K562 (cell line): ENCODE data around the gene TLE3. TPM values are rescaled to one million over a fixed set of nuclear protein-coding genes. Genes with fewer than 3 reads are reported as not detected.

ENCODE experiments used
- ATAC-seq: fragments of 200-7000 bp; cut with Tn5 transposase; 3 replicates; pipeline ENCODE4 v1.9.1; 2020; ENCODE audit warnings: moderate library complexity
- BruUV-seq: library from RNA; stranded (reverse); fragments of 400-500 nt; replicated peaks from 2 replicates; lab custom pipeline; 2021; lab: Mats Ljungman, UMichigan
- CTCF ChIA-PET: fragments of 300-600 bp; formaldehyde crosslinking; extraction: SDS; loops from one replicate; lab custom pipeline; 2021; ENCODE audit warnings: low intra/inter-chr PET ratio; lab: Yijun Ruan, JAX
- POLR2A ChIA-PET: fragments of 300-600, 350-650 bp; sonication (Branson Sonifier 250); formaldehyde crosslinking; extraction: SDS; loops from one replicate; lab custom pipeline; 2021; ENCODE audit warnings: antibody characterized with exemption, inconsistent platforms; lab: Yijun Ruan, JAX
- DNase-seq, 4 experiments: peaks; one replicate each; pipeline versions ENCODE4 v3.0.0 to v3.0.0-alpha.2; 2011 to 2018; ENCODE audit warnings: low spot score in 3 of 4, mixed read lengths in 3 of 4; ENCODE audit errors: extremely low read depth in 1 of 4
- FAIRE-seq: peaks from 2 replicates; lab custom pipeline; 2011; peaks lifted over from hg19 to GRCh38; lab: Jason Lieb, UNC
- H2AFZ ChIP-seq: 2 replicates; pipeline ENCODE4 v1.6.0; 2011; ENCODE audit warnings: low read depth, low read length, control low read depth, inconsistent platforms
- H3K27ac ChIP-seq: fragments of 200-600 bp; 3 replicates; pipeline ENCODE4 v1.8.0; 2011; ENCODE audit warnings: low read depth, mild to moderate bottlenecking, control low read depth, inconsistent platforms, low read length, moderate library complexity, mixed read lengths; ENCODE audit errors: extremely low read depth
- H3K27me3 ChIP-seq, 2 experiments: fragments of 300-600 bp in 1 of 2; 2 replicates in 1 of 2; 3 replicates in 1 of 2; pipeline versions ENCODE4 v1.6.0 to v1.8.0; 2011; ENCODE audit warnings: inconsistent platforms in 2 of 2, low read length in 2 of 2, mild to moderate bottlenecking in 1 of 2, mixed read lengths in 1 of 2, moderate library complexity in 1 of 2; ENCODE audit not compliant: control insufficient read depth in 2 of 2, insufficient read depth in 2 of 2
- H3K36me3 ChIP-seq: fragments of 300-600 bp; 3 replicates; pipeline ENCODE4 v1.8.0; 2011; ENCODE audit warnings: mild to moderate bottlenecking, low read length, inconsistent platforms; ENCODE audit not compliant: control insufficient read depth, insufficient read depth
- H3K4me1 ChIP-seq, 2 experiments: fragments of 200-600 bp in 1 of 2; replicated peaks in 1 of 2; 2 replicates in 1 of 2; 3 replicates in 1 of 2; pipeline versions ENCODE4 v1.5.1 to v1.8.0; 2011; ENCODE audit warnings: inconsistent platforms in 2 of 2, low read length in 2 of 2, mild to moderate bottlenecking in 1 of 2, mixed read lengths in 1 of 2, moderate library complexity in 1 of 2; ENCODE audit not compliant: control insufficient read depth in 2 of 2, insufficient read depth in 2 of 2
- H3K4me2 ChIP-seq: 2 replicates; pipeline ENCODE4 v1.6.1; 2011; ENCODE audit warnings: low read length, control low read depth, inconsistent platforms, mixed read lengths; ENCODE audit not compliant: insufficient read depth
- H3K4me3 ChIP-seq: fragments of 200-600 bp; sonication (generic), shearing (Covaris generic); 2 replicates; pipeline ENCODE4 v1.5.1; 2016; ENCODE audit warnings: control low read depth, inconsistent platforms
- H3K79me2 ChIP-seq: fragments of 200-600 bp; 3 replicates; pipeline ENCODE4 v1.8.0; 2011; ENCODE audit warnings: low read length, inconsistent platforms; ENCODE audit not compliant: control insufficient read depth, insufficient read depth
- H3K9ac ChIP-seq, 2 experiments: 2 replicates each; pipeline versions ENCODE4 v1.6.0 to v1.6.1; 2011; ENCODE audit warnings: low read depth in 2 of 2, low read length in 2 of 2, control low read depth in 1 of 2, inconsistent platforms in 1 of 2, mild to moderate bottlenecking in 1 of 2, mixed read lengths in 1 of 2; ENCODE audit not compliant: insufficient read depth in 1 of 2
- H3K9me1 ChIP-seq: one replicate; pipeline ENCODE4 v1.6.0; 2011; ENCODE audit warnings: inconsistent platforms, mild to moderate bottlenecking, low read length, moderate library complexity; ENCODE audit not compliant: control insufficient read depth, insufficient read depth
- H3K9me3 ChIP-seq: replicated peaks from 2 replicates; pipeline ENCODE4 v1.5.1; 2011; ENCODE audit warnings: low read depth, low read length, inconsistent platforms; ENCODE audit not compliant: control insufficient read depth, insufficient read depth
- H4K20me1 ChIP-seq: replicated peaks from 2 replicates; pipeline ENCODE4 v1.6.1; 2011; ENCODE audit warnings: low read length, inconsistent platforms, mixed read lengths; ENCODE audit not compliant: control insufficient read depth, insufficient read depth
- ARID3B ChIP-seq: fragments of 250-450 bp; sonication (Bioruptor Pico); IDR thresholded peaks from 2 replicates; pipeline ENCODE4 v1.4.0; 2020; ENCODE audit warnings: borderline replicate concordance
- BRD9 ChIP-seq: fragments of 450-650 bp; IDR thresholded peaks from 2 replicates; pipeline ENCODE4 v1.6.1; 2018; ENCODE audit warnings: low read depth; ENCODE audit not compliant: partially characterized antibody
- LEF1 ChIP-seq: fragments of 450-650 bp; IDR thresholded peaks from 2 replicates; pipeline ENCODE4 v1.6.1; 2016; ENCODE audit warnings: mild to moderate bottlenecking
- MAX ChIP-seq: sonication (generic); formaldehyde crosslinking; IDR thresholded peaks from 2 replicates; pipeline ENCODE4 v1.9.0; 2022; ENCODE audit warnings: mild to moderate bottlenecking, missing genetic modification reagents
- NFYB ChIP-seq: IDR thresholded peaks from 2 replicates; pipeline ENCODE4 v1.6.1; 2011; ENCODE audit warnings: mild to moderate bottlenecking, moderate library complexity; ENCODE audit not compliant: insufficient read length; ENCODE audit errors: extremely low read depth
- SRSF9 ChIP-seq: fragments of 200-400 bp; formaldehyde crosslinking; IDR thresholded peaks from 2 replicates; pipeline ENCODE4 v1.6.1; 2017; ENCODE audit warnings: low read depth, low read length, borderline replicate concordance
- TEAD1 ChIP-seq, 2 experiments: fragments of 450-650 bp in 1 of 2; sonication (generic) in 1 of 2; formaldehyde crosslinking; IDR thresholded peaks; 2 replicates each; pipeline versions ENCODE4 v1.4.0 to v1.8.0; 2020 to 2022; ENCODE audit warnings: mild to moderate bottlenecking in 2 of 2, missing genetic modification reagents in 1 of 2
- TOE1 ChIP-seq, 2 experiments: fragments of 450-650 bp in 1 of 2; sonication (generic) in 1 of 2; formaldehyde crosslinking in 1 of 2; IDR thresholded peaks; 2 replicates each; pipeline versions ENCODE4 v1.7.1 to v1.8.0; 2016 to 2022; ENCODE audit warnings: borderline replicate concordance in 2 of 2, mild to moderate bottlenecking in 2 of 2, antibody characterized with exemption in 1 of 2, inconsistent platforms in 1 of 2, low read depth in 1 of 2, missing genetic modification reagents in 1 of 2, moderate library complexity in 1 of 2
- XRCC5 ChIP-seq: fragments of 200-400 bp; formaldehyde crosslinking; IDR thresholded peaks from 2 replicates; pipeline ENCODE4 v1.6.1; 2017; ENCODE audit warnings: low read depth, mild to moderate bottlenecking, low read length
- YBX1 ChIP-seq: fragments of 450-650 bp; IDR thresholded peaks from 2 replicates; pipeline ENCODE4 v1.7.1; 2016; ENCODE audit warnings: mild to moderate bottlenecking
- ZNF146 ChIP-seq: IDR thresholded peaks from one replicate; pipeline ENCODE4 v1.6.1; 2018; ENCODE audit warnings: missing compliant biosample characterization; ENCODE audit not compliant: unreplicated experiment
- ZNF507 ChIP-seq: conservative IDR thresholded peaks from 2 replicates; pipeline ENCODE4 v1.6.1; 2017; ENCODE audit warnings: missing genetic modification characterization, missing compliant biosample characterization
- ZNF699 ChIP-seq: fragments of 250-450 bp; sonication (Bioruptor Pico); IDR thresholded peaks from 2 replicates; pipeline ENCODE4 v1.8.0; 2021; ENCODE audit warnings: mild to moderate bottlenecking, moderate library complexity; ENCODE audit not compliant: insufficient replicate concordance
- WGBS: fragments of 100-300 bp; shearing (Covaris generic); methylation state at CpG from one replicate; pipeline ENCODE4 v1.1.6; 2016; ENCODE audit warnings: low coverage, mixed read lengths; ENCODE audit not compliant: insufficient coverage; ENCODE audit errors: missing lambda C conversion rate; 5-methylcytosine and 5-hydroxymethylcytosine counted together
- in situ Hi-C: fragments of 300-500 bp; cut with MboI; formaldehyde crosslinking; loops from 4 replicates; pipeline ENCODE4 v1.15.0; 2018; ENCODE audit warnings: inconsistent platforms, mixed read lengths
- intact Hi-C: fragments of 100-400 bp; cut with micrococcal nuclease; formaldehyde crosslinking; loops from 2 replicates; pipeline ENCODE4 v1.14.2; 2022
- polyA plus RNA-seq, 8 experiments: library from polyadenylated mRNA; depleted of rRNA in 4 of 8; stranded (reverse) in 5 of 8; unstranded in 3 of 8; fragments of >200 nt; fragmentation: Nextera tagmentation in 2 of 8; fragmentation: Illumina TruSeq in 1 of 8; extraction: Ambion mirVana in 2 of 8; extraction: Trizol in 1 of 8; gene quantifications; 2 replicates each; pipeline versions ENCODE4 v1.2.1 to v1.2.3, GENCODE V29; 2011 to 2014; ENCODE audit warnings: inconsistent platforms in 1 of 8, missing spikeins in 1 of 8
- total RNA-seq, 7 experiments: library from RNA; depleted of rRNA in 6 of 7; stranded (reverse); fragments of >200 nt in 6 of 7; fragmentation: Illumina TruSeq in 2 of 7; extraction: Trizol in 2 of 7; gene quantifications; 2 replicates each; pipeline versions ENCODE4 v1.2.1 to v1.2.3, GENCODE V29; 2011 to 2021; ENCODE audit warnings: low replicate concordance in 1 of 7

TLE3 gene
- total and polyA plus RNA-seq, 9 of the 15 experiments (the other 6 are each of a cell fraction or from before 2014, with no cell fraction given): 1.5 to 84.2 (median 14.1) TPM

- no peak for TF ChIP-seq TEAD1 (CRISPR knock-in tag; IDR thresholded peaks at IDR 0.05)
Measured at GRCh38 chr15:70068783-70069565, 28.7 kb downstream of the TLE3 start (continued).

- in situ Hi-C loops: no loop called here
- Histone ChIP-seq H3K9me1 (no peaks in the 10 kb centered on the region), H3K79me2 (no peaks in the 10 kb centered on the region), H3K4me3 (no peak overlapping the region), H2AFZ (no peak overlapping the region), H3K4me2 (no peak overlapping the region), H3K4me1 (no peaks in the 10 kb centered on the region; a peak in 1 of 5 replicates), H4K20me1 (no peaks in the 10 kb centered on the region), H3K9me3 (no peaks in the 10 kb centered on the region), H3K27me3 (no peaks in the 10 kb centered on the region), H3K9ac (no peak overlapping the region), H3K36me3 (peaks cover 97% of the 10 kb centered on the region), H3K27ac (no peak overlapping the region)
- 96% methylated on average over 6 of the region's 6 CpGs for WGBS
- BruUV-seq: no TSS peak
- TF ChIP-seq MAX (CRISPR knock-in tag) (no peak), ZNF507 (no peak), TOE1 (IDR thresholded peaks at IDR 0.05; ENCODE audit: borderline replicate concordance) (no peak), TOE1 (CRISPR knock-in tag; IDR thresholded peaks at IDR 0.05; ENCODE audit: borderline replicate concordance, low read depth) (no peak), ZNF699 (CRISPR knock-in tag) (no peak), ARID3B (CRISPR knock-in tag) (no peak), LEF1 (no peak), SRSF9 (no peak), XRCC5 (no peak), YBX1 (no peak), BRD9 (no peak), ZNF146 (CRISPR knock-in tag) (no peak), NFYB (no peak)
- intact Hi-C loops: no loop called here
- no peak for ATAC-seq
- DNase-seq: no peak
- ChIA-PET POLR2A (interaction anchor here (0.7 to 1.1 kb wide), 2 partner anchors 8 to 9 kb away, joined by 3 read pairs; no protein-coding TSS in a partner anchor), CTCF (no interaction called here)
- FAIRE-seq: no peak
Measured at GRCh38 chr15:70067681-70068080, 30.0 kb downstream of the TLE3 start.
